ENCODE measurements around the gene LMO1.

The LMO1 gene

DNA sequence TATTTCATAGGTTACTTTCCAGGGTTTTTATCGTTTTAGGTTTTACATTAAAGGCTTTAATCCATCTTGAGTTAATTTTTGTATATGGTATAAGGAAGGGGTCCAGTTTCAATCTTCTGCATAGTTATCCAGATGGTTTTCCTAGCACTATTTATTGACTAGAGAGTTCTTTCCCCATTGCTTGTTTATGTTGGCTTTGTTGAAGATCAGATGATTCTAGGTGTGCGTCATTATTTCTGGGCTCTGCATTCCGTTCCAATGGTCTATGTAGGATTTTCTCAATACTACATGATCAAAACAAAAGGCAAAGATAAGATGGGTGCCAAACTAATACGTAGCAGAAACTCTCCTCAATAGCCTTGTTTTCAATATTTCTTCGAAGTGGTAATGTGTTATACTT is 80.6 kb downstream of the LMO1 start:
- DNase-seq (ENCODE audit: low read depth, low spot score), result no peak
- no peak overlapping the region for H3K27ac ChIP-seq

DNA sequence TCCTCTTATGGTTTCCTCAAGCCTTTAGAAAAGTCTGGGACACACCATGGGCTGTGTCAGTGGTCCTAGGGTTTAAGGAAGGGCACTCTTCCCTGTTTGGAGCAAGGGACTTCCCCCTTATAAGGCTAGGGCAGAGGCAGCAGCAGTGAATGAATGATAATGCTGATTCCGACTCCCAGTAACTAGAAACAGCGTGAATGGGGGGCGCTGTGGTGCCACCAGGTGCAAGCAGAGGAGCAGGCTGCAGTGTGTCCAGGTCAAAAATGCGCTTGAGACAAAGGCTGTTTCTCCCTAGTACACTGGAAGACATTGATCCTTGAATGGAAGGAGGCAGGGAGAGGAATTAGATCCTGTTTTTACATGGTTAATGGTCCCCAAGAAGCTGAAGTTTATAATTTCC is 83.2 kb downstream of the LMO1 start:
- H3K27ac ChIP-seq, result no peak overlapping the region
- no peak for DNase-seq (ENCODE audit: low read depth, low spot score)

DNA sequence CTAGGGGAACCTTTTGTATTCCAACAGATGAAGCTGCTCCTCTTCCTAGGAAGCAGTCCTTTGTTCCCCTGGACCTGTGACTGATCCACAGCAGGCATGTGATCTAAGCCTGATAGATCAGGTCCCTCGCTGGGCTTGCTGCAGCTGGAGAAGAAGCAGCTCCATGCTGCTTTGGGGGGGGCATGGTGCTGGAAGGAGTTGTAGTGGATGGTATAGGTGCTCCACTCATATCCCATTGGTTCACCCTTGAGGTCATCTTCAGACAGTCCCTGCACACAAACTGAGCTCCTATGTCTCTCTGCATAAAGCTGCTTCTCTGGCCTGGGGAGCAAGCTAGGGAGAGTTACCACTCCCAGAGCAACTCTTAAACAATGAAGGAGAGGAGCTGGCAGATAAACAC is 85.4 kb downstream of the LMO1 start:
- no peak overlapping the region for H3K27ac ChIP-seq
- DNase-seq (ENCODE audit: low read depth, low spot score), result no peak

DNA sequence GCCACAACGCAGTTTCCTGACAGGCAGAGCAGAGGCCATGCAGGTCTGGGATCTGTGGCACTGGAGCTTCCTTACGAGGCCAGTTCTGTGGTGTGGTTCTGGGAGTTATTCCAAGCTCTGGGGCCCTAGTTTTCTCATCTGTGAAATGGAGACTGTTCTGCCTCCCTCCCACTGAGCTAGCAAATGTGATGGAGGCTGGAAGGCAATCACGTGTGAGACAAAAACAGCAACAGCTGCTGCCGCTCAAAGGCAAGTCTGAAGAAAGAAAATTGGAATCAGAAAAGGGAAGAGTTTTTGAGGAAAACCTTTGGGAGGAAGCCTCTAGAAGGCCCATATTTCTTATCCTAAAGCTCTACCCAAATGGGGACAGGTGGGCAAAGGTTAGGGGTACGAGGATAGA is 86.5 kb downstream of the LMO1 start:
- no peak for DNase-seq (ENCODE audit: low read depth, low spot score)
- H3K27ac ChIP-seq, result no peak overlapping the region
